GM10248 (cell line): ENCODE results near the gene AHSG.

Experiments used
- CTCF ChIA-PET: fragments of 300-600 bp; sonication (Branson Sonifier 250); formaldehyde crosslinking; extraction: SDS; loops from one replicate; lab custom pipeline; 2021; ENCODE audit warnings: antibody characterized with exemption; lab: Yijun Ruan, JAX
- POLR2A ChIA-PET: fragments of 350-650 bp; sonication (Branson Sonifier 250); formaldehyde crosslinking; extraction: SDS; loops from one replicate; lab custom pipeline; 2020; ENCODE audit warnings: antibody characterized with exemption; lab: Yijun Ruan, JAX
- DNase-seq: peaks from one replicate; pipeline ENCODE4 v3.0.0; 2012; ENCODE audit errors: extremely low spot score
- TF ChIP-seq, protein P1 (sequence below): IDR thresholded peaks from 2 replicates; pipeline ENCODE4 v1.5.1; 2012; ENCODE audit warnings: mild to moderate bottlenecking, low read depth; ENCODE audit errors: extremely low read depth, missing control alignments, control extremely low read depth

Gene AHSG

DNA sequence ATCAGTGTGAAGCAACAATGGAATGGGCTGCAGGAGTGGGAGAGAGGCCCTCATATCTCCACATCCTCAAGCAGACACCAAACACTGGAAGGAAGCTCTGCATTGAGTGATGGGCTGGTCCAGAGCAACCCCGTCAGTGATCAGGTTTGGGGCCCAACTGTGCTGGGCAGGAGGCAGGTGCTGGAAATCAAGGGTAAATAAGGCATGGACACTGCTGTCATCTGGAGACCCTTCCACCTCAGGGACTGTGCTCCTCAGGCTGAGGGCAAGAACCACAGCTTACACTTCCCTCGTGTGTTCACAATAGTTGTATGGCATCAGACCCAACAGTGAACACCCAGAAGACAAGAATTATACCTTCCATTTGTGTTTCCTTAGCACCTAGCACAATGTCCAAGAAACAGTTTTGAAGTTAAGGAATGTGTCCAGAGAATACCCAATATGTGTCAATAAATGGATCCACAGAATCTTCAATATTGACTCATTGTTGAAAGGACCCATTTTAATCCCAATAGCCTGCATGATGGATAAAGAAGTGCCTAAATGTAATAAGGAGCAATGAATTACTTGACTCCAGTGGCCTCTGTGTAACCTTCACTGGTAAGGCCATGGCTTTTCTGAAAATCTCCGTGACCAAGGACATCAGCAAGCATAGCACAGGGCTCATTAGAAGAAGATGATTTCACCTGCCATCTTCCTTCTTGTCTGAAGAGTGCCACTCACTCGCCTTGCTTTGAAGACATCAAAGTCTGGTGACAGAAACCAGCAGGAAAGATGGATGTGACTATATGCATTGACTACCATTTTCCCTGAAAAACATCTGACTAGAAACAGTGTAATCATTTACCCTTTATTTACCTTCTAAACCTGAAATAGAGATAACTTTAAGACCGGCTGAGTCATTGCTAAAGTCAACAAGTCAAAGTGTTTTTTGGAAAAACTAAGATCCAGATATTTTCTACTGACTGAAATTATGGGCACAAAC lies 7.0 kb upstream of the AHSG start:
- CTCF ChIA-PET: interaction anchor here (1.2 to 17.4 kb wide), 2 partner anchors 10 to 21 kb away, joined by 3 to 155 read pairs; partner anchors contain the start of gene AHSG
- POLR2A ChIA-PET: no interaction called here
- TF ChIP-seq, protein P1, sequence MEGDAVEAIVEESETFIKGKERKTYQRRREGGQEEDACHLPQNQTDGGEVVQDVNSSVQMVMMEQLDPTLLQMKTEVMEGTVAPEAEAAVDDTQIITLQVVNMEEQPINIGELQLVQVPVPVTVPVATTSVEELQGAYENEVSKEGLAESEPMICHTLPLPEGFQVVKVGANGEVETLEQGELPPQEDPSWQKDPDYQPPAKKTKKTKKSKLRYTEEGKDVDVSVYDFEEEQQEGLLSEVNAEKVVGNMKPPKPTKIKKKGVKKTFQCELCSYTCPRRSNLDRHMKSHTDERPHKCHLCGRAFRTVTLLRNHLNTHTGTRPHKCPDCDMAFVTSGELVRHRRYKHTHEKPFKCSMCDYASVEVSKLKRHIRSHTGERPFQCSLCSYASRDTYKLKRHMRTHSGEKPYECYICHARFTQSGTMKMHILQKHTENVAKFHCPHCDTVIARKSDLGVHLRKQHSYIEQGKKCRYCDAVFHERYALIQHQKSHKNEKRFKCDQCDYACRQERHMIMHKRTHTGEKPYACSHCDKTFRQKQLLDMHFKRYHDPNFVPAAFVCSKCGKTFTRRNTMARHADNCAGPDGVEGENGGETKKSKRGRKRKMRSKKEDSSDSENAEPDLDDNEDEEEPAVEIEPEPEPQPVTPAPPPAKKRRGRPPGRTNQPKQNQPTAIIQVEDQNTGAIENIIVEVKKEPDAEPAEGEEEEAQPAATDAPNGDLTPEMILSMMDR: no peak
- no peak for DNase-seq

DNA sequence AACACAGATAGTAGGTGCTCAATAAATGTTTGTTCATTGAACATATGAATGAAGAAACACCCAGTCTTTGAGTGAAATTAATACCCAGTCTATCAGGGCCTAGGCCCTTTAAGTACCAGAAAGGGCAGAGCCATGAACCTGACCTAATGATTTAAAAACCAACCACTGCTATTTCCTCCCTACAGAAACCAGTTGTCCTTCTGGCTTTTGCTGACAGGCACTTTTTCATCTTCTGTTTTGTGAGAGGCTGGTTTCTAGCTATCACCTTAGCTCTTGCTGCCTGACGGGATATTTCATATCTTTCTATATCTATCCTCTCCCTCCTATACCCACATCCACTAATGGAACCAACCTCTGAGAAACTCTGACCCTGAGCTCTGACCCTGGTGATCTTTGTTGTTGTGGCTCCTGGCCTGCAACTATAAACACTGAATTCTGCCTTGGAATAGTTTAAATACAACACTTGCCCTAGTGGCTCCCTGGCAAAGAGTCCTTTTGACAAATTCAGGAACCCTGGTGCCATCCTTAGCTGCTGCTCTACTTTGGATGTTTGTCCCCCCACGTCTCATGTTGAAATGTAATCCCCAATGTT lies 4.1 kb upstream of the AHSG start:
- CTCF ChIA-PET: interaction anchor here (0.9 to 12.5 kb wide), 9 partner anchors 8 to 948 kb away, joined by 3 to 202 read pairs (median 5); no protein-coding TSS in a partner anchor
- POLR2A ChIA-PET: no interaction called here
- DNase-seq: no peak
- TF ChIP-seq, protein P1: no peak

DNA sequence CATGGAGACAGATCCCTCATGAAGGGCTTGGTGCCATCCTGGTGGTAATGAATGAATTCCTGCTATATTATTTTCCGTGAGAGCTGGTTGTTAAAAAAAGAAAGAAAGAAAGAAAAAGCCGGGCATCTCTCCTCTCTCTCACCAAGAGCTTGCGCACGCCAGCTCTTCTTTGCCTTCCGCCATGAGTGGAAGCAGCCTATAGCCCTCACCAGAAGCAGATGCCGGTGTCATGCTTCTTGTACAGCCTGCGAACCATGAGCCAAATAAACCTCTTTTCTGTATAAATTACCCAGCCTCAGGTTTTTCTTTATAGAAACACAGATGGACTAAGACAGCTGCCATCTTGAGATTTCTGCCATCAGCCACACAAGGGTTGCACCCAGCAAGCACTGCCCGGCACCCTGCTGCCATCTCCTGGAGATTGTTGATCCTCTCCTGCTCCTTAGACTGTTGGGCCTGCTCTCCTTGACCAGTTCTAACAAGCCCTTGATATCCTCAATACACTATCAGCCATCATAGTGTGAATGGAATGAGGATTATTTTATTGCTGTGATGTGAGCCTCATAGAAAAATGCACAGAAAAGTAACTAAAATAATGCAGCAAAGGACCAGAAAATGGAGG lies 3.5 kb upstream of the AHSG start:
- ChIA-PET POLR2A (no interaction called here), CTCF (interaction anchor here (1.1 to 12.5 kb wide), 10 partner anchors 8 to 949 kb away, joined by 3 to 202 read pairs (median 6); no protein-coding TSS in a partner anchor)
- TF ChIP-seq, protein P1: peak; percentile 21
- DNase-seq: peak; percentile 42

GRCh38 chr3:186612065-186612464 lies 795 bp upstream of the AHSG start:
- ChIA-PET POLR2A (no interaction called here), CTCF (interaction anchor here (1.2 to 12.5 kb wide), 4 partner anchors 11 to 629 kb away, joined by 3 to 202 read pairs (median 3); no protein-coding TSS in a partner anchor)
- TF ChIP-seq, protein P1: no peak
- no peak for DNase-seq

- TF ChIP-seq, protein P1: no peak
- no peak for DNase-seq
- CTCF ChIA-PET: interaction anchor here (0.9 to 12.5 kb wide), 23 partner anchors 8 to 954 kb away, joined by 3 to 202 read pairs (median 16); no protein-coding TSS in a partner anchor
- POLR2A ChIA-PET: no interaction called here
Observed at GRCh38 chr3:186613637-186614265, 891 bp downstream of the AHSG start.
